Lung (tissue), 12 donors: Measurements from ENCODE around the gene ADAM12. TPM values are rescaled to one million over a fixed set of nuclear protein-coding genes. Genes with fewer than 3 reads are reported as not detected.

ENCODE experiments used
- ATAC-seq: fragments of 200-7000 bp; cut with Tn5 transposase; one replicate; pipeline ENCODE4 v1.9.1; 2020; ENCODE audit warnings: moderate number of reproducible peaks; ENCODE audit not compliant: insufficient read depth, low FRiP score
- DNase-seq, 3 donors: peaks; one replicate each; pipeline ENCODE4 v3.0.0-alpha.2; 2013 to 2017
- H3K27ac ChIP-seq, 2 donors: one replicate each; pipeline ENCODE4 v1.5.1; 2013; ENCODE audit warnings: mild to moderate bottlenecking in 2 of 2, moderate library complexity in 2 of 2, control low read depth in 1 of 2, inconsistent platforms in 1 of 2, low read depth in 1 of 2, low read length in 1 of 2
- H3K27me3 ChIP-seq, 3 donors: one replicate each; pipeline ENCODE4 v1.5.1; 2013; ENCODE audit warnings: low read length in 2 of 3; ENCODE audit not compliant: control insufficient read depth in 3 of 3, insufficient read depth in 3 of 3
- H3K36me3 ChIP-seq, 4 donors: one replicate each; pipeline ENCODE4 v1.5.1; 2013; ENCODE audit warnings: low read length in 4 of 4, mild to moderate bottlenecking in 1 of 4, moderate library complexity in 1 of 4; ENCODE audit not compliant: control insufficient read depth in 4 of 4, insufficient read depth in 4 of 4
- H3K4me1 ChIP-seq, 5 donors: one replicate each; pipeline ENCODE4 v1.5.1; 2013; ENCODE audit warnings: low read length in 5 of 5, mild to moderate bottlenecking in 2 of 5, moderate library complexity in 1 of 5; ENCODE audit not compliant: control insufficient read depth in 5 of 5, insufficient read depth in 5 of 5
- H3K4me3 ChIP-seq: one replicate; pipeline ENCODE4 v1.5.1; 2013; ENCODE audit warnings: mild to moderate bottlenecking, control low read depth, moderate library complexity
- H3K9ac ChIP-seq, 2 donors: one replicate each; pipeline ENCODE4 v1.5.1; 2013; ENCODE audit warnings: low read length in 2 of 2, control low read depth in 1 of 2; ENCODE audit not compliant: insufficient read depth in 1 of 2
- H3K9me3 ChIP-seq, 4 donors: one replicate each; pipeline ENCODE4 v1.5.1; 2013; ENCODE audit warnings: low read length in 3 of 4, mild to moderate bottlenecking in 1 of 4, moderate library complexity in 1 of 4; ENCODE audit not compliant: control insufficient read depth in 4 of 4, insufficient read depth in 3 of 4
- CTCF ChIP-seq: IDR thresholded peaks from 2 replicates; pipeline ENCODE4 v1.5.1; 2012; ENCODE audit warnings: mild to moderate bottlenecking; ENCODE audit errors: control extremely low read depth, extremely low read depth
- WGBS, 2 donors: extraction: QIAGEN DNeasy Blood & Tissue Kit; methylation state at CpG; one replicate each; pipeline ENCODE4 v1.1.7; 2013; 5-methylcytosine and 5-hydroxymethylcytosine counted together
- polyA plus RNA-seq, 2 donors: library from polyadenylated mRNA; stranded (reverse); fragments of 200-250 nt; gene quantifications; one replicate each; pipeline ENCODE4 v1.2.1, GENCODE V29; 2013
- total RNA-seq, 2 donors: library from RNA; depleted of rRNA in 1 of 2; stranded (reverse); fragments of >200 nt in 1 of 2; gene quantifications; one replicate each; pipeline ENCODE4 v1.2.1, GENCODE V29; 2014 to 2021
- donor health status: control.
- donor health status: control.
- donor health status: Bipolar disorder and iron deficiency.
- donor health status: healthy.
- donor health status: DM: yes; HTN: yes; CAD: no.

ADAM12 gene
- total and polyA plus RNA-seq, 4 donors = 0.16 to 5.8 (median 0.85) TPM

GRCh38 chr10:126062131-126063032 is 325.9 kb downstream of the ADAM12 start:
- TF ChIP-seq CTCF = no peak
- 74 to 85% methylated on average over 11 of the region's 11 CpGs for WGBS, 2 donors
- peak overlapping the region in 1 of 2 donors; percentile 20 for H3K27ac ChIP-seq
- H3K4me1 ChIP-seq = peaks cover 0 to 48% (median 11%) of the 10 kb centered on the region in 5 donors
- H3K9me3 ChIP-seq = peaks cover 0 to 6% (median 0%) of the 10 kb centered on the region in 4 donors
- peak; percentile 74 to 87 (median 84) for DNase-seq
- H3K4me3 ChIP-seq = no peak overlapping the region
- H3K9ac ChIP-seq = no peak overlapping the region
- H3K36me3 ChIP-seq = no peaks in the 10 kb centered on the region
- peak; percentile 55 for ATAC-seq
- no peaks in the 10 kb centered on the region for H3K27me3 ChIP-seq

GRCh38 chr10:126061526-126061925 is 326.8 kb downstream of the ADAM12 start:
- H3K9ac ChIP-seq = no peak overlapping the region
- peaks cover 0 to 40% (median 6%) of the 10 kb centered on the region in 5 donors for H3K4me1 ChIP-seq
- DNase-seq (no peak), ATAC-seq (no peak)
- whole genome bisulfite sequencing, 2 donors = 31 to 86% methylated on average over 3 of the region's 3 CpGs
- no peak overlapping the region for H3K4me3 ChIP-seq
- no peak for TF ChIP-seq CTCF
- H3K36me3 ChIP-seq = no peaks in the 10 kb centered on the region
- H3K27ac ChIP-seq = no peak overlapping the region
- H3K9me3 ChIP-seq = peaks cover 0 to 6% (median 0%) of the 10 kb centered on the region in 4 donors
- H3K27me3 ChIP-seq = no peaks in the 10 kb centered on the region

DNA sequence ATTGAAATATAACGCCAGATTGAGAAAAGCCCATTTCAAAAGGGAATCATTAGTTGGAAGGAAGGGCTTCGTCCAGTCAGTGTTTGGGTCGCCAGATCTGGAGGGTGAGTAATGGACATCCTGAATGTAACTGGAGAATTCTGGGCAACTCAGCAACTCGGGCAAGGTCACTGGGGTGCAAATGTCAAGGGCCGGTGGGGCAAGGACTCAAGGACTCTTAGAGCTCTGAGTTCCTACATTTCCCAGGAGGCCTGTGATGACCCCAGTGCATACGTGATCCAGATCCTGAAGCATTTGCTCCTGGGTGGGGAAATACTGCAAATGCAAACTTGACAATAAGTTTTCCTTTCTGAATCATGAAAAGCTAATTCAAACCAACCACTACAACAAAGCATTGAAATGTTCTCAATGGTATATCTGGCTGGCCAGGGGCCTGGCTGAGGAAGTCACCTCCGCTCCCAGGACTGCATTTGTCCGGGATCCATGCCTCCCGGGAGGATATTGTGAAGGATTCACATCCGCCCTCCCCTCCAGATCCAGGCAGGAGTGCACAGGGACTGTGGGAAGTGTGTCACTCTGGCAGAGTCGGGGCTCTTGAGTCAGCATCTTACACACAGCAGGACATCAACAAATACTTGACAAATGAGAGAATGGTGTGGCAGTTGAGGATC is 327.9 kb downstream of the ADAM12 start:
- WGBS, 2 donors = 79 to 89% methylated on average over 11 of the region's 11 CpGs
- peak; percentile 20 for ATAC-seq

More for the DNA sequence above, 327.9 kb downstream of the ADAM12 start:
- no peak overlapping the region for H3K27ac ChIP-seq
- H3K36me3 ChIP-seq = no peaks in the 10 kb centered on the region
- TF ChIP-seq CTCF = no peak
- H3K4me1 ChIP-seq = peaks cover 0 to 28% (median 0%) of the 10 kb centered on the region in 5 donors
- peaks cover 0 to 6% (median 0%) of the 10 kb centered on the region in 4 donors for H3K9me3 ChIP-seq
- H3K4me3 ChIP-seq = no peak overlapping the region
- H3K27me3 ChIP-seq = no peaks in the 10 kb centered on the region
- no peak for DNase-seq
- H3K9ac ChIP-seq = no peak overlapping the region
